ENCODE results near the gene MSH2.

The MSH2 gene

DNA sequence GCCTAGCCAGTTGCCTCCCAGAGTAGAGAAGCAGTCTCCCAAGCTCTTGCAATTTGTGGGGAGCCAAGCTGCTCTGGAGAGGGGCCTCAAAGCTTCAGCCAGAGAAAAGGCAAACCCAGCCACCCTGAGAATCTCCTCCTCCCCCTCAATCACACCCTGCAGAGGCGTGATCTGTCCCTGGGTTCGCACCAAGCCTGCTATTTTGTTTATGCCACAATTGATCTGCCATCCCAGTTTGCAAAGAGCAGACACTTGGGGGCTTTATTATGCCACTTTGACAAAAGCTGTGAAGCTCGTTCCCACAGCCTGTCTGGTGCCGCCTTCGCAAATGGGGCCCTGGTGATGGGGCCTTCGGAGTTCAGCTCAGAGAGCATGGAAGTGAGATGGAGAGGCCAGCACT, 125.5 kb downstream of the MSH2 start:
- TF ChIP-seq, protein P1, sequence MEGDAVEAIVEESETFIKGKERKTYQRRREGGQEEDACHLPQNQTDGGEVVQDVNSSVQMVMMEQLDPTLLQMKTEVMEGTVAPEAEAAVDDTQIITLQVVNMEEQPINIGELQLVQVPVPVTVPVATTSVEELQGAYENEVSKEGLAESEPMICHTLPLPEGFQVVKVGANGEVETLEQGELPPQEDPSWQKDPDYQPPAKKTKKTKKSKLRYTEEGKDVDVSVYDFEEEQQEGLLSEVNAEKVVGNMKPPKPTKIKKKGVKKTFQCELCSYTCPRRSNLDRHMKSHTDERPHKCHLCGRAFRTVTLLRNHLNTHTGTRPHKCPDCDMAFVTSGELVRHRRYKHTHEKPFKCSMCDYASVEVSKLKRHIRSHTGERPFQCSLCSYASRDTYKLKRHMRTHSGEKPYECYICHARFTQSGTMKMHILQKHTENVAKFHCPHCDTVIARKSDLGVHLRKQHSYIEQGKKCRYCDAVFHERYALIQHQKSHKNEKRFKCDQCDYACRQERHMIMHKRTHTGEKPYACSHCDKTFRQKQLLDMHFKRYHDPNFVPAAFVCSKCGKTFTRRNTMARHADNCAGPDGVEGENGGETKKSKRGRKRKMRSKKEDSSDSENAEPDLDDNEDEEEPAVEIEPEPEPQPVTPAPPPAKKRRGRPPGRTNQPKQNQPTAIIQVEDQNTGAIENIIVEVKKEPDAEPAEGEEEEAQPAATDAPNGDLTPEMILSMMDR (IDR thresholded peaks at IDR 0.05; ENCODE audit: low read depth, low read length, missing control alignments) = no peak
- DNase-seq (ENCODE audit: low read depth) = no peak
- H3K4me3 ChIP-seq (ENCODE audit: low read depth, low read length) = no peak overlapping the region

DNA sequence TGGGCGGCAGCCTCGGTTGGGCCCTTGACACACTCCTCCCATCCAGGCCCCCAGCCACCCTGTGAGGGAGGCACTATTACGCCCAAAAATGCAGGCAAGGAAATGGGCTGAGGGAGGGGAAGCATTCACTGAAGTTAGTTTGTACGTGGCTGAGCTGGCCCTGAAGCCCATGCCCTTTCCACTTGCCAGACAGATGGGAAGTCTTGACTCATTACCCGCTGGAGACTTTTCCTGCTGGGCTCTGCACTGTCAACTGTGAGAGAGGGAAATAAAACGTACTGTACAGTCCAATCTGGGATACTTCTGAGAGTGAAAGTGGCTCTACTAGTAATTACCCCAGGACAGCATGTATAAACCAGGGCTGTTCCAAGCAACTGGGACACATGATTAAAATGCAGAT, 125.9 kb downstream of the MSH2 start:
- TF ChIP-seq, protein P1 (IDR thresholded peaks at IDR 0.05; ENCODE audit: low read depth, low read length, missing control alignments) = no peak
- H3K4me3 ChIP-seq (ENCODE audit: low read depth, low read length) = no peak overlapping the region
- no peak for DNase-seq (ENCODE audit: low read depth)

DNA sequence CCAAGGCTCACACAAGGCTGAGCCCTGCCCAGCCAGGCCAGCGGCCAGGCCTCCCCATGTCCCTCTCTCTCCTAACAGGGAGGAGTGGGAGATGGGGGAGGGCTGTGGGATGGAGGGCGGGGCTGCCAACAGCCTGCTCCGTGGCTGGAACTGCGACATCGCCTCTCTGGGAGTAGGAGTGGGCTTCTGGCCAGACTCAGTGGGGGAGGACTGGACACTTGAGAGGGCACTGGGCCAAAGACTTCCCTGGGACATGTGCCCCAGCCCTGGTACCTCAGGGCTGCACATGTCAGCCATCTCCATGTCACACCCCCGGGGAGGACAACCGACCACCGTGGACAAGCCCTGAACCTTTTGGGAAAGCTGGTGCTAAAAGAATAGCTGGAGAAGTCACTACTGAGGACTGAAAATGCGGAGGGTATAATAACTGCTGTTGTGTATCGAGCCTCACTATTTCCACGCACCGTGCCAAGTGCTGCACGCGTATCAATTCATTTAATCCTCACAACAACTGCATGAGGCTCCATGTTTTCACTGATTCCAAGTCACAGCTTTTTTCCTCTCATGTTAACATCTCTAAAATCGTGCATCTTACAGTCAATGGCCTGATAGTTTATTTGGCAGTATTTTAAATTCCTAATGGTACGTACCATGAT, 127.3 kb downstream of the MSH2 start:
- TF ChIP-seq, protein P1 (IDR thresholded peaks at IDR 0.05; ENCODE audit: low read depth, low read length, missing control alignments) = no peak
- DNase-seq (ENCODE audit: low read depth) = no peak
- H3K4me3 ChIP-seq (ENCODE audit: low read depth, low read length) = no peak overlapping the region

DNA sequence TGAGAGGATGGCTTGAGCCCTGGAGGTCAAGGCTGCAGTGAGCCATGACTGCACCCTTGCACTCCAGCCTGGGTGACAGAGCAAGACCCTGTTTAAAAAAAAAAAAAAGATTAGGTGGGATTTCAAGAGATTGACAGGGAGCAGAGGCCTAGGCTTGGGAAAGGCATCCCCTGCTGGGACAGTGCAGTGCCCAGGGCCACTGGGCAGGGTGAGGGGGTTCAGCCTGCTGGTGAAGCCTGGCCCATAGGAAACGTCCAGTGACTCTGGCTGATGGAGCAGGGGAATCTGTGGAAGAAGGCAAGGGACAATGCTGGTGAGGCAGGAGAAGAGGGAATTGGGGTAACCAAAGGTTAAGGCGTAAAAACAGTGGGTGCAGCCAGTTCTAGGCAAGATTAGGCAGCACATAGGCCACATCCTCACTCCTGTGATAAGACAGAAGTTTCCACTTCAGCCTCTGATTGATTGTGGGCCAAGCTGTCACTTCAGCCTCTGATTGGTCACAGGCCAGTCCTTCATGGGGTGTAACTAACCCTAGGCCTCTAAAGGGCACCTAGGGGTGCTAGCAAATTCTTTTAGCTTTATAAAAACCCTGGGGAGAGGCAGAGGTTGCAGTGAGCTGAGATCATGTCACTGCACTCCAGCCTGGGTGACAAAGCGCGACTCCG, 128.6 kb downstream of the MSH2 start:
- no peak for DNase-seq (ENCODE audit: low read depth)
- TF ChIP-seq, protein P1 (IDR thresholded peaks at IDR 0.05; ENCODE audit: low read depth, low read length, missing control alignments) = no peak
- H3K4me3 ChIP-seq (ENCODE audit: low read depth, low read length) = no peak overlapping the region

All from GM12864 (cell line).